IMR-90 (cell line): ENCODE results near the gene PLLP. TPM values are rescaled to one million over a fixed set of nuclear protein-coding genes. Genes with fewer than 3 reads are reported as not detected.

Experiments used
- ATAC-seq: fragments of 200-7000 bp; cut with Tn5 transposase; 2 replicates; pipeline ENCODE4 v1.9.1; 2020; ENCODE audit warnings: low read depth, mild to moderate bottlenecking, moderate library complexity
- BruUV-seq: library from RNA; stranded (reverse); fragments of 400-500 nt; replicated peaks from 2 replicates; lab custom pipeline; 2021; lab: Mats Ljungman, UMichigan
- CTCF ChIA-PET: fragments of 300-600 bp; formaldehyde crosslinking; extraction: SDS; loops from one replicate; lab custom pipeline; 2021; ENCODE audit warnings: antibody characterized with exemption; lab: Yijun Ruan, JAX
- POLR2A ChIA-PET: fragments of 300-600 bp; sonication (Branson Sonifier 250); formaldehyde crosslinking; loops from one replicate; lab custom pipeline; 2022; ENCODE audit warnings: antibody characterized with exemption; ENCODE audit not compliant: unreplicated experiment; lab: Charles Lee
- DNase-seq: peaks from one replicate; pipeline ENCODE4 v3.0.0; 2013
- H2AFZ ChIP-seq: replicated peaks from 2 replicates; pipeline ENCODE3; 2013; ENCODE audit warnings: low read length, mild to moderate bottlenecking; ENCODE audit not compliant: poor library complexity
- H2AK5ac ChIP-seq: 2 replicates; pipeline ENCODE4 v1.6.1; 2013; ENCODE audit warnings: low read depth, low read length, inconsistent platforms
- H2AK9ac ChIP-seq: replicated peaks from 2 replicates; pipeline ENCODE3; 2013; ENCODE audit warnings: mild to moderate bottlenecking, low read depth, low read length, moderate library complexity; ENCODE audit not compliant: poor library complexity
- H2BK120ac ChIP-seq: 2 replicates; pipeline ENCODE4 v1.6.1; 2013; ENCODE audit warnings: low read depth, low read length, inconsistent platforms
- H2BK15ac ChIP-seq: 3 replicates; pipeline ENCODE4 v1.6.1; 2013; ENCODE audit warnings: low read depth, low read length, inconsistent platforms
- H2BK20ac ChIP-seq: 2 replicates; pipeline ENCODE4 v1.6.1; 2013; ENCODE audit warnings: low read depth, mild to moderate bottlenecking, inconsistent platforms, low read length, moderate library complexity
- H2BK5ac ChIP-seq: 2 replicates; pipeline ENCODE4 v1.6.1; 2013; ENCODE audit warnings: mild to moderate bottlenecking, low read depth, low read length, inconsistent platforms; ENCODE audit not compliant: poor library complexity, severe bottlenecking
- H3K14ac ChIP-seq: replicated peaks from 2 replicates; pipeline ENCODE4 v1.6.1; 2013; ENCODE audit warnings: low read depth, low read length, inconsistent platforms
- H3K18ac ChIP-seq: 2 replicates; pipeline ENCODE4 v1.6.1; 2013; ENCODE audit warnings: low read depth, low read length, control low read depth
- H3K23ac ChIP-seq: 2 replicates; pipeline ENCODE4 v1.6.1; 2013; ENCODE audit warnings: low read depth, low read length, inconsistent platforms
- H3K27ac ChIP-seq: 2 replicates; pipeline ENCODE4 v1.5.1; 2013; ENCODE audit warnings: mild to moderate bottlenecking, control low read depth, low read length; ENCODE audit not compliant: insufficient read depth
- H3K27me3 ChIP-seq: 2 replicates; pipeline ENCODE4 v1.6.1; 2013; ENCODE audit warnings: low read length; ENCODE audit not compliant: control insufficient read depth, insufficient read depth
- H3K36me3 ChIP-seq: 2 replicates; pipeline ENCODE4 v1.6.1; 2013; ENCODE audit warnings: low read length, mixed read lengths; ENCODE audit not compliant: control insufficient read depth, insufficient read depth
- H3K4ac ChIP-seq: 2 replicates; pipeline ENCODE4 v1.6.1; 2013; ENCODE audit warnings: low read depth, low read length, inconsistent platforms
- H3K4me1 ChIP-seq: 2 replicates; pipeline ENCODE4 v1.6.1; 2013; ENCODE audit warnings: low read length, mixed read lengths; ENCODE audit not compliant: control insufficient read depth, insufficient read depth
- H3K4me2 ChIP-seq: 2 replicates; pipeline ENCODE4 v1.6.1; 2013; ENCODE audit warnings: low read depth, mild to moderate bottlenecking, control low read depth, low read length, moderate library complexity
- H3K4me3 ChIP-seq: 2 replicates; pipeline ENCODE4 v1.5.1; 2013; ENCODE audit warnings: low read depth, mild to moderate bottlenecking, control low read depth, low read length, moderate library complexity; ENCODE audit not compliant: insufficient read depth
- H3K56ac ChIP-seq: 2 replicates; pipeline ENCODE4 v1.6.1; 2013; ENCODE audit warnings: low read length, inconsistent platforms; ENCODE audit not compliant: insufficient read depth; ENCODE audit errors: extremely low read depth
- H3K79me1 ChIP-seq, 2 experiments: 2 replicates each; pipeline ENCODE4 v1.6.1; 2013; ENCODE audit warnings: low read length in 2 of 2, inconsistent platforms in 1 of 2, low read depth in 1 of 2
- H3K9ac ChIP-seq: 2 replicates; pipeline ENCODE4 v1.6.1; 2013; ENCODE audit warnings: low read depth, low read length, control low read depth
- H3K9me1 ChIP-seq: 2 replicates; pipeline ENCODE4 v1.6.1; 2013; ENCODE audit warnings: low read length, inconsistent platforms; ENCODE audit not compliant: insufficient read depth
- H3K9me3 ChIP-seq: 2 replicates; pipeline ENCODE4 v1.6.1; 2013; ENCODE audit warnings: low read length; ENCODE audit not compliant: control insufficient read depth, insufficient read depth
- H4K20me1 ChIP-seq: 2 replicates; pipeline ENCODE4 v1.6.1; 2013; ENCODE audit warnings: low read length, inconsistent platforms; ENCODE audit not compliant: insufficient read depth
- H4K5ac ChIP-seq: 2 replicates; pipeline ENCODE4 v1.6.1; 2013; ENCODE audit warnings: mild to moderate bottlenecking, low read depth, low read length, control low read depth
- H4K8ac ChIP-seq, 2 experiments: 2 replicates each; pipeline ENCODE4 v1.6.1; 2013; ENCODE audit warnings: low read depth in 2 of 2, low read length in 2 of 2, control low read depth in 1 of 2, inconsistent platforms in 1 of 2
- H4K91ac ChIP-seq: 2 replicates; pipeline ENCODE4 v1.6.1; 2013; ENCODE audit warnings: low read depth, low read length, inconsistent platforms; ENCODE audit not compliant: insufficient read depth
- CEBPB ChIP-seq: IDR thresholded peaks from 2 replicates; pipeline ENCODE4 v1.6.1; 2012; ENCODE audit warnings: low read depth, low read length, improper control_type of control experiment
- WGBS, 2 experiments: methylation state at CpG; one replicate each; pipeline versions ENCODE4 v1.1.5 to v1.1.7; 2013; ENCODE audit warnings: missing lambda C conversion rate in 2 of 2; ENCODE audit not compliant: insufficient read length in 1 of 2; ENCODE audit errors: extremely low coverage in 2 of 2; 5-methylcytosine and 5-hydroxymethylcytosine counted together
- dilution Hi-C: fragments of 300-500 bp; cut with HindIII; formaldehyde crosslinking; loops from one replicate; pipeline ENCODE4 v1.14.3; 2018; ENCODE audit warnings: low sequenced_read_pairs; ENCODE audit not compliant: unreplicated experiment
- in situ Hi-C: fragments of 300-500 bp; cut with MboI; formaldehyde crosslinking; loops from 3 replicates; pipeline ENCODE4 v1.14.3; 2019; ENCODE audit warnings: low sequenced_read_pairs, inconsistent platforms, mixed read lengths
- intact Hi-C: fragments of 100-400 bp; cut with micrococcal nuclease; formaldehyde crosslinking; loops from 2 replicates; pipeline ENCODE4 v1.10.0; 2022
- polyA plus RNA-seq, 3 experiments: library from polyadenylated mRNA; depleted of rRNA; stranded (reverse); fragments of >200 nt; gene quantifications; 2 replicates each; pipeline ENCODE4 v1.2.3, GENCODE V29; 2012; ENCODE audit warnings: low replicate concordance in 1 of 3
- total RNA-seq: library from RNA; depleted of rRNA; stranded (reverse); fragments of >200 nt; gene quantifications from 2 replicates; pipeline ENCODE4 v1.2.3, GENCODE V29; 2012
- TF ChIP-seq, protein P1 (sequence below): conservative IDR thresholded peaks from 2 replicates; pipeline ENCODE4 v1.5.1; 2012; ENCODE audit warnings: mild to moderate bottlenecking, low read depth, low read length, improper control_type of control experiment

Gene PLLP
- total and polyA plus RNA-seq, 2 of the 4 experiments (the other 2 are of a cell fraction): 0.05 TPM; not detected in 1

- no peak overlapping the region for H3K18ac ChIP-seq
- no peak overlapping the region for H2BK20ac ChIP-seq
- H2BK5ac ChIP-seq: no peak overlapping the region
- H3K27ac ChIP-seq: no peak overlapping the region
- in situ Hi-C loops (no loop called here), dilution Hi-C loops (no loop called here), intact Hi-C loops (loop anchor here (5.0 kb wide), 1 partner anchor 47 kb away; the partner anchor contains the start of gene CX3CL1)
- H3K27me3 ChIP-seq: peaks cover 8% of the 10 kb centered on the region
- no peak overlapping the region for H4K91ac ChIP-seq
- no peaks in the 10 kb centered on the region for H4K20me1 ChIP-seq
- no peak overlapping the region for H3K9ac ChIP-seq
- H3K79me1 ChIP-seq: no peaks in the 10 kb centered on the region
- no peaks in the 10 kb centered on the region for H3K9me1 ChIP-seq
- no peak overlapping the region for H3K4me2 ChIP-seq
- no peaks in the 10 kb centered on the region for H3K9me3 ChIP-seq
- H3K4me3 ChIP-seq: no peak overlapping the region
- ChIA-PET POLR2A (no interaction called here), CTCF (no interaction called here)
- WGBS, 2 experiments: no CpG with 5 or more reads among the region's 1 CpG
- peak; percentile 11 for DNase-seq
- no peaks in the 10 kb centered on the region for H3K36me3 ChIP-seq
- peak; percentile 63 for ATAC-seq
- no peak overlapping the region for H3K23ac ChIP-seq
- no peak overlapping the region for H4K8ac ChIP-seq
- no peak overlapping the region for H2AFZ ChIP-seq
- no peak overlapping the region for H4K5ac ChIP-seq
- no peak overlapping the region for H3K4ac ChIP-seq
- H2BK120ac ChIP-seq: no peak overlapping the region
- no peak overlapping the region for H2BK15ac ChIP-seq
- TF ChIP-seq, protein P1, sequence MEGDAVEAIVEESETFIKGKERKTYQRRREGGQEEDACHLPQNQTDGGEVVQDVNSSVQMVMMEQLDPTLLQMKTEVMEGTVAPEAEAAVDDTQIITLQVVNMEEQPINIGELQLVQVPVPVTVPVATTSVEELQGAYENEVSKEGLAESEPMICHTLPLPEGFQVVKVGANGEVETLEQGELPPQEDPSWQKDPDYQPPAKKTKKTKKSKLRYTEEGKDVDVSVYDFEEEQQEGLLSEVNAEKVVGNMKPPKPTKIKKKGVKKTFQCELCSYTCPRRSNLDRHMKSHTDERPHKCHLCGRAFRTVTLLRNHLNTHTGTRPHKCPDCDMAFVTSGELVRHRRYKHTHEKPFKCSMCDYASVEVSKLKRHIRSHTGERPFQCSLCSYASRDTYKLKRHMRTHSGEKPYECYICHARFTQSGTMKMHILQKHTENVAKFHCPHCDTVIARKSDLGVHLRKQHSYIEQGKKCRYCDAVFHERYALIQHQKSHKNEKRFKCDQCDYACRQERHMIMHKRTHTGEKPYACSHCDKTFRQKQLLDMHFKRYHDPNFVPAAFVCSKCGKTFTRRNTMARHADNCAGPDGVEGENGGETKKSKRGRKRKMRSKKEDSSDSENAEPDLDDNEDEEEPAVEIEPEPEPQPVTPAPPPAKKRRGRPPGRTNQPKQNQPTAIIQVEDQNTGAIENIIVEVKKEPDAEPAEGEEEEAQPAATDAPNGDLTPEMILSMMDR: no peak
- TF ChIP-seq CEBPB: peak; percentile 39
- no peak overlapping the region for H2AK5ac ChIP-seq
- no peak overlapping the region for H2AK9ac ChIP-seq
- no peak overlapping the region for H3K56ac ChIP-seq
- H3K4me1 ChIP-seq: no peaks in the 10 kb centered on the region
- H3K14ac ChIP-seq: no peak overlapping the region
- no TSS peak for BruUV-seq
Measured at GRCh38 chr16:57325458-57325857, 41.0 kb upstream of the PLLP start.
